DMS153 treated with DMSO at 0.1 percent for 48 hours (cell line): ENCODE measurements around the gene FUBP1.
"Not testable (repeated sequence)": the region's sequence is repeated elsewhere in the genome, so short reads cannot be mapped to it uniquely, and the experiment has no call there.

Experiments
- DNase-seq: peaks from one replicate; lab custom pipeline; 2025; ENCODE audit not compliant: unreplicated experiment; lab: John Stamatoyannopoulos, UW

Gene FUBP1

GRCh38 chr1:77950873-77951272 lies 28.0 kb downstream of the FUBP1 start:
- no peak for DNase-seq

- DNase-seq = no peak
These were observed 29.9 kb downstream of the FUBP1 start for GRCh38 chr1:77948841-77949424.

- no peak for DNase-seq
These were observed 33.5 kb downstream of the FUBP1 start for GRCh38 chr1:77945345-77945744.

- DNase-seq = no peak
These were observed 36.3 kb downstream of the FUBP1 start for GRCh38 chr1:77942400-77943140.

GRCh38 chr1:77940921-77941570 lies 37.8 kb downstream of the FUBP1 start:
- DNase-seq = no peak

GRCh38 chr1:77938651-77939050 lies 40.2 kb downstream of the FUBP1 start:
- DNase-seq = no peak

- no peak for DNase-seq
These were observed 49.1 kb downstream of the FUBP1 start for GRCh38 chr1:77929806-77930205.

GRCh38 chr1:77927414-77927813 lies 51.5 kb downstream of the FUBP1 start:
- no peak for DNase-seq

GRCh38 chr1:77926561-77927357 lies 52.1 kb downstream of the FUBP1 start:
- DNase-seq = no peak

GRCh38 chr1:77925956-77926355 lies 52.9 kb downstream of the FUBP1 start:
- no peak for DNase-seq

- no peak for DNase-seq
These were observed 53.4 kb downstream of the FUBP1 start for GRCh38 chr1:77925518-77925917.

GRCh38 chr1:77918918-77919317 lies 60.0 kb downstream of the FUBP1 start:
- DNase-seq = not testable (repeated sequence)

- DNase-seq = no peak
These were observed 68.8 kb downstream of the FUBP1 start for GRCh38 chr1:77910116-77910515.

- DNase-seq = no peak
These were observed 72.2 kb downstream of the FUBP1 start for GRCh38 chr1:77906624-77907023.

- DNase-seq = no peak
These were observed 72.8 kb downstream of the FUBP1 start for GRCh38 chr1:77906019-77906545.

GRCh38 chr1:77905603-77906002 lies 73.3 kb downstream of the FUBP1 start:
- no peak for DNase-seq

- peak; percentile 8 for DNase-seq
These were observed 78.1 kb downstream of the FUBP1 start for GRCh38 chr1:77900687-77901293.

GRCh38 chr1:77899647-77900320 lies 79.1 kb downstream of the FUBP1 start:
- DNase-seq = no peak
